RWPE1 (cell line): ENCODE data around the gene TSC2.
A peak's percentile ranks its signal among the peaks of the same experiment; 100 is the strongest.
"Not testable (repeated sequence)": the region's sequence is repeated elsewhere in the genome, so short reads cannot be mapped to it uniquely, and the experiment has no call there.

Experiments used
- CTCF ChIA-PET: fragments of 350-600 bp; sonication (Branson Sonifier 250); formaldehyde crosslinking; extraction: SDS; loops from one replicate; lab custom pipeline; 2021; lab: Yijun Ruan, JAX
- POLR2A ChIA-PET: fragments of 400-600 bp; formaldehyde crosslinking; extraction: SDS; loops from one replicate; lab custom pipeline; 2020; ENCODE audit warnings: antibody characterized with exemption; ENCODE audit not compliant: low non-redundant PET; lab: Yijun Ruan, JAX
- DNase-seq: peaks from one replicate; pipeline ENCODE4 v3.0.0; 2012; ENCODE audit warnings: low spot score
- H3K27ac ChIP-seq: fragments of 450-650 bp; 2 replicates; pipeline ENCODE4 v1.5.1; 2017
- TF ChIP-seq, protein P1 (sequence below): fragments of 450-650 bp; conservative IDR thresholded peaks from 2 replicates; pipeline ENCODE4 v1.5.1; 2017; ENCODE audit warnings: low read depth, mild to moderate bottlenecking

The TSC2 gene

DNA sequence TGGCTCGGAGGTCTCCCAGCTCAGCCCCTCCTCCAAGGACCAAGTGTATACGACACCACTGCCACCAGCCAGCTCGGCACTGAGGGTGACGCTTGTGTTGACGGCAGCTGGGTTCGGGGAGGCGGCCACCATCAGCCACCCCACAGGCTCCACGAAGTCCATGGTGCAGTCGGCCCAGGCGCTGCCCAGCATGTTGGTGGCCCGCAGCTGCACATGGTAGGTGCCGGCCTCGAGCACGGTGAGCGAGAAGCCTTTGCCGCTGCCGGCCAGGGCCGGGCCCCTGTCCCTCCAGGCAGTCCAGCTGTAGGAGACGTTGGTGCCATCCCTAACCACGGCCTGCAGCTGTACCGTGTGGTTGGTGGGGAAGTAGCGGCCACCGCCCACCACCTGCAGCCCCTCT lies 62.1 kb downstream of the TSC2 start:
- DNase-seq, H3K27ac ChIP-seq, POLR2A ChIA-PET, CTCF ChIA-PET: not testable (repeated sequence)

DNA sequence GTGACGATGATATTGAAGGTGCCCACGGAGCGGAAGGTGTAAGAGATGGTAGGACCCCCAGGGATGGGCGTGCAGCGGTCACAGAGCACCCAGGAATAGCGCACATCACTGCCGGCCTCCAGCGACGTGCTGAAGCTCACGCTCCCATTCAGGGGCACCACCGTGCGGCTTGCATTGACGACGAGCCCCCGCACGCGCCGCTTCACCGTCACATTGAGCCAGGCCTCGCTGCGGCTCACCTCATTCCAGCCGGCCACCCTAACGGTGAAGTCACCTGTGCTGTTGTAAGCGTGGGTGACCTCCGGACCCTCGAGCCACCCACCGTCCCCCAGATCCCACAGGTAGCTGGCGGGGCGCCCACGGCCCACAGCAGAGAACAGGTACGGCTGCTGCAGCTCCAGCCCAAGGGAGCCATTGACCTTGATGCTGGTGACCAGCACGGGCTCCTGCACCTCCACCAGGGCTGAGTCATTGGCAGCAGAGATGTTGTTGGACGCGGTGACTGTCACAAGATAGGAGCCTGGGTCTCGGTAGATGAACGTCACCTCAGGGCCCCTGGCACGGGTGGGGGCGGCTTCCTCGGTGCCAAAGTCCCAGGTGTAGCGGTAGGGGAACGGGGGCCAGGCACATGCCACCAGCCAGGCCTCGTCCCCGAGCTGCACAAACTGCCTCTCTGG lies 62.7 kb downstream of the TSC2 start:
- H3K27ac ChIP-seq, POLR2A ChIA-PET, CTCF ChIA-PET, DNase-seq: not testable (repeated sequence)

DNA sequence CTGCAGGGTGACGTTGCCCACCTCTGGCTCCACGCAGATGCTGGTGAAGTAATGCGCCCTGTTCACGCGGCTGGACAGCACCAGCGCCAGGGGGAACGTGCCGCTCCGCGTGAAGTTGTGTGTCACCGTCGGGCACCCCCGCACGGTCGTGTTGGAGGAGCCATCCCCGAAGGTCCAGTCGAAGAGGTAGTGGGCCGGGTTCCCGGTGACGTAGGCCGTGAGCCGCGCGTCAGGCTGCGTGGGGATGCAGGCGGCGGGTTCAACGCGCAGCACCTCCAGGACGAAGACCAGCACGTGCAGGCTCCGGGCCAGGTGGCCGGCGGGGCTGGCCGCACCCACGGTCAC lies 63.2 kb downstream of the TSC2 start:
- CTCF ChIA-PET, H3K27ac ChIP-seq, POLR2A ChIA-PET, DNase-seq: not testable (repeated sequence)

DNA sequence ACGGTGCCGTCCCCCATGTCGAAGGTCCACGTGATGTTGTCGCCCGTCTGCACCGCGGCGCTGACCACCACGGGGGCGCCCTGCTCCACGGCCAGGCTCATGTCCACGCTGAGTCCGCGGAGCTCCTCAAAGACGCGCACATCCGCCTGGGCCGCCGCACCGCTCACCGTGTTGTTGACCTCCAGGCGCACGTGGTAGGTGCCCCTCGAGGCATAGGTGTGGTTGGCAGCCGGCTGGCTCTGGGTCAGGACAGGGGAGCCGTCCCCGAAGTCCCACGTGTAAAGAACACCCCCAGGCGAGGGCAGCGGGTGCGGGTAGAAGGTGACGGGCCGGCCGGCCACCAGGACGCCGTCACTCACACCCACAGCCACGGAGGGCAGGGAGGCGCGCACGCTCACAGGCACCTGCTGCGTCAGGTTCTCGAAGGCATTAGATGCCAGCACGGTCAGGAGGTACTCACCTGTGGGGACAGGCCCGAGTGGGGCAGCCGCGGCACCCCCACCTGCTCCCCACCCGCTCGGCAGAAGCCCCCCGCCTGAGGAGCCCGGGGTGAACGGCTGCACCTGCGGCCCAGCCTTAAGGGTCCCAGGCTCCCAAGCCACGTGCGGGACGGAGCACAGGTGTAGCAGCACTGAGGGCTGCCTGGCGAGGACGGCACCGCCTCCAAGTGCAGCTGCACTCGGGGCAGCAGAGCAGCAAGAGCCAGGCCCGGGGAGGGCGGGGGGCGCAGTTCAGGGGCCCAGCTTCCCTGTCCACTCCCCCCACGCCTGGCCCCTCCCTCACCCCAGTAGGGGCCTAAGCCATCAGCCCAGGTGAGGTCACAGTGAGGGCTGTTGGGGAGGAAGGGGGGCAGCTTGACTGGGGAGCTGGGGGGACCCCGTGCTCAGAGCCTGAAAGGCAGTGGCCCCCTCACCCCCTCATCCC lies 63.9 kb downstream of the TSC2 start:
- CTCF ChIA-PET: interaction anchor here (0.6 kb wide), 1 partner anchor 29 kb away, joined by 3 read pairs; no protein-coding TSS in a partner anchor

DNA sequence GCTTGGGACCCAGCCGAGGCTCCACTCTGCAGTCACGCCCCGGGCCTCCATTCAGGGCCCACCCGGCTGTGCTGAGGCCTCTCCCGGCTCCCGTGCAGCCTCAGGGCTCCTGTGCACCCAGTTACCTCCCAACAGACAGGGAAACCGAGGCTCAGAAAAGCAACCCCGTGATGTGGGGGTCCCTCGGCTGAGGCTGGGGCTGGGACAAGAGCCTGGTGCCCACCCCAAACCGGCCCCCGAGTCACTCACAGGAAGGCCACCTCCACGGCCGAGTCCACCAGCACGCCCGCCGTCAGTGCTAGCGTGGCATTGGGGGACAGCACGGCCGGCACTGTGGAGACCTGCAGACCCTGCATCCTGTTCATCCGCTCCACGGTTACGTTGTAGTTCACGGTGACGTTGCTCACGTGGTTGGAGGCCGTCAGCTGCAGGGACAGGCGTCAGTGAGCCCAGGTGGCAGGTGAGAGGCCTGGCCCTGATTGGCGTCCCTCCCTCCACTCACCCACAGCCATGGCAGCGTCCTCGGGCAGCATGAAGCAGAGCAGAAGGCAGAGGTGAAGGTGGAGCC lies 64.8 kb downstream of the TSC2 start:
- H3K27ac ChIP-seq, CTCF ChIA-PET, POLR2A ChIA-PET, DNase-seq: not testable (repeated sequence)

More for the DNA sequence above, 63.9 kb downstream of the TSC2 start:
- H3K27ac ChIP-seq, DNase-seq, POLR2A ChIA-PET: not testable (repeated sequence)

DNA sequence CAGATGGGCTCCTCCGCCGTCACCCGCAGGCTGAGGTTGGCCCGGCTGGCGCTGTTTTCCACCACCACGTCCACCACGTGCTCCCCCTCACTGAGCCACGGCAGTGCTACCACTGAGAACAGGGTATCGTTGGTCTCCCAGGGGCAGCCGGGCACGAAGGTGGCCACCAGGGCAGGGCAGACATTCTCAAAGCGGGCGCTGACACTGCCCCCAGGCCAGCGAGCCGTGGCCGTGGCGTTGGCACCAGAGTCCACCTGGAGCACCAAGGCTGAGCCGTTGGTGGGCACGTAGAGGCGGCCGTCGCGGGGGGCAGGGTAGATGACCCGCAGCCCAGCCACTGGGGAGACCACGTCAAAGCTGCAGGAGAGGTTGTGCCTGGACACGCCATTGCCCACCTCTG lies 66.4 kb downstream of the TSC2 start:
- POLR2A ChIA-PET, DNase-seq, CTCF ChIA-PET, H3K27ac ChIP-seq: not testable (repeated sequence)

DNA sequence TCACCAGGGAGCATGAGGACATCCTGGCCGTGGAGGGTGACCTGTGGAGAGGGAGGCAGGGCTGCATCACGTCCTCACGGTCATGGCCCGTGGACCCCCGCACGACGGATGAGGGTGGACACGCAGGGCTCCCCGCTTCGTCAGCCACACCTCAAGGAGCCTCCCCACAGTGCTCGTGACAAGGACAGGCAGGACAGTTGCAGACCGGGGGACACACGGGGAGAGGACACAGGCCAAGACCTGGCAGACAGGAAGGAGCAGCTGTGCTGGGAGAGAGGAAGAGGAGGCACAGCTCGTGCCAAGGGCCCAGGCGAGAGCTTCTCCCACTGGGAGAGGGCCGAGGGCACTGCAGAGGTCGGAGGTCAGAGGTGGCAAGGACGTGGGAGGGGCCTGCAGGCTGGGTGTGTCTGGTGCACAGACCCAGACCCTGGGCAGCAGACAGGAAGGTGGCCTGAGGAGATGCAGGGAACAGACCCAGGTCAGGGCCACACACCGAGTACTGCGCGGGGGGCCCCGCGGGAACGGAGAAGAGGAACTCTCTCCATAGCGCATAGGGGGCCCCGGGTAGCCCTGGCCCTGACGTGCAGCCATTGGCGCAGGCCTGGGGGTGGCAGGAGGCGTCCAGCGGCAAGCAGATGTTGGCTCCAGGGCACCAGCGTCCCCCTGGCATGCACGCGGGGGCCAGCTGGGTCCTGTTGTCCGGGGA lies 67.3 kb downstream of the TSC2 start:
- H3K27ac ChIP-seq, DNase-seq, POLR2A ChIA-PET, CTCF ChIA-PET: not testable (repeated sequence)

DNA sequence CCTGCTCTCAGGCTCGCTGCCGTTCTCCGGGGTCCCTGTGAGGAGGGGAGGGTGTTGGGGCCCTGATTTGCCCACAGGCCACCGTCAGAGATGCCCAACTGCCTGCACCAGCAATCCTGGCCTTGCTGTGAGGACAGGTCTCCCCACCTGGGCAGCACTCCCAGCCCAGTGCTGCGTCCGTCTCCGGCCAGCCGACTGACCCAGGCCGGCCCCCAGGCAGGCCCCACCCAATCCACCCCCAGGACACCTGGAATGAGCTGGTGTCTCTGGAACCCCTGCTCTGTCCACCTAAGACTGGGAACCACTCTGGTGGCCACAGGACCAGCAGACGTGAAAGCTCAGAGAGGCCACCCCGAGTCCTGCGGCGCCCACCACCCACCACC lies 67.8 kb downstream of the TSC2 start:
- CTCF ChIA-PET: no interaction called here
- TF ChIP-seq, protein P1, sequence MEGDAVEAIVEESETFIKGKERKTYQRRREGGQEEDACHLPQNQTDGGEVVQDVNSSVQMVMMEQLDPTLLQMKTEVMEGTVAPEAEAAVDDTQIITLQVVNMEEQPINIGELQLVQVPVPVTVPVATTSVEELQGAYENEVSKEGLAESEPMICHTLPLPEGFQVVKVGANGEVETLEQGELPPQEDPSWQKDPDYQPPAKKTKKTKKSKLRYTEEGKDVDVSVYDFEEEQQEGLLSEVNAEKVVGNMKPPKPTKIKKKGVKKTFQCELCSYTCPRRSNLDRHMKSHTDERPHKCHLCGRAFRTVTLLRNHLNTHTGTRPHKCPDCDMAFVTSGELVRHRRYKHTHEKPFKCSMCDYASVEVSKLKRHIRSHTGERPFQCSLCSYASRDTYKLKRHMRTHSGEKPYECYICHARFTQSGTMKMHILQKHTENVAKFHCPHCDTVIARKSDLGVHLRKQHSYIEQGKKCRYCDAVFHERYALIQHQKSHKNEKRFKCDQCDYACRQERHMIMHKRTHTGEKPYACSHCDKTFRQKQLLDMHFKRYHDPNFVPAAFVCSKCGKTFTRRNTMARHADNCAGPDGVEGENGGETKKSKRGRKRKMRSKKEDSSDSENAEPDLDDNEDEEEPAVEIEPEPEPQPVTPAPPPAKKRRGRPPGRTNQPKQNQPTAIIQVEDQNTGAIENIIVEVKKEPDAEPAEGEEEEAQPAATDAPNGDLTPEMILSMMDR: no peak
- DNase-seq: no peak
- no peak overlapping the region for H3K27ac ChIP-seq
- POLR2A ChIA-PET: no interaction called here

DNA sequence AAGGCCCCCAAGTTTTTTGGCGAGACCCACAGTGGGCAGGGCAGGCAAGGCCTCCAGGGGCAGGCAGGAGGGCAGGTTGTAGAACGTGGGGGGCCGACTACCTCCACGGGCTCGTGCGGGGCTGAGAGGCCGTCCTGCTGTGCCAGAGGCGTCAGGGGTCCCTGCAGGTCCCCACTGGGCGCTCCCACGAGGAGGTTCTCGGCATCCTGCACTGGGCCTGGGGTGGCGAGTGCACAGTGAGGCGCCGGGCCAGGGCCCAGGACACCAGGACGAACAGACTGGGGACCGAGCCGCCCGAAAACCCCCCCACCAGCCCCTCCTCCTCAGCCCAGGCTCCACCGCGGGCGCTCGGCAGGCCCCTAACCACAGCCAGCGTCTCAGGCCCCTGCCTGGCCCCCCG lies 68.6 kb downstream of the TSC2 start:
- peak overlapping the region; percentile 61 for H3K27ac ChIP-seq
- DNase-seq, CTCF ChIA-PET, POLR2A ChIA-PET: not testable (repeated sequence)

DNA sequence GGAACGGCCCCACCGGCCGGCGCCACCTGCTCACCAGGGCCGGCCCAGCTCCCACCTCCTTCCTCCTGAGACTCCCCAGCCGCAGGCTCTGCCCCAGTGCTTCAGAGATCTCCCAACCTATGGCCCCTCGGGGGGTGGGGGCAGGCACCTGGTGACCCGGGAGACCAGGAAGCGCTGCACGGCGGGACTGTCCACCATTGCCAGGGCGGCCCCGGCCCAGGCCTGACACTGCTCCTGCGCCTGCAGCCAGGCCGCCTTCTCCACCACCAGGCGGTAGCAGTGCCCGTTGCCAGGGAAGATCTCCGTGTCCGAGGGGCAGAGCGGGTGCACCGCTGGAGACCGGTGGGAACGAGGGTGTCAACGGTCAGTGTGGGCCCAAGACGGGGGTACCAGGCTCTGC lies 69.6 kb downstream of the TSC2 start:
- DNase-seq, POLR2A ChIA-PET, CTCF ChIA-PET: not testable (repeated sequence)
- H3K27ac ChIP-seq: peak overlapping the region; percentile 61

DNA sequence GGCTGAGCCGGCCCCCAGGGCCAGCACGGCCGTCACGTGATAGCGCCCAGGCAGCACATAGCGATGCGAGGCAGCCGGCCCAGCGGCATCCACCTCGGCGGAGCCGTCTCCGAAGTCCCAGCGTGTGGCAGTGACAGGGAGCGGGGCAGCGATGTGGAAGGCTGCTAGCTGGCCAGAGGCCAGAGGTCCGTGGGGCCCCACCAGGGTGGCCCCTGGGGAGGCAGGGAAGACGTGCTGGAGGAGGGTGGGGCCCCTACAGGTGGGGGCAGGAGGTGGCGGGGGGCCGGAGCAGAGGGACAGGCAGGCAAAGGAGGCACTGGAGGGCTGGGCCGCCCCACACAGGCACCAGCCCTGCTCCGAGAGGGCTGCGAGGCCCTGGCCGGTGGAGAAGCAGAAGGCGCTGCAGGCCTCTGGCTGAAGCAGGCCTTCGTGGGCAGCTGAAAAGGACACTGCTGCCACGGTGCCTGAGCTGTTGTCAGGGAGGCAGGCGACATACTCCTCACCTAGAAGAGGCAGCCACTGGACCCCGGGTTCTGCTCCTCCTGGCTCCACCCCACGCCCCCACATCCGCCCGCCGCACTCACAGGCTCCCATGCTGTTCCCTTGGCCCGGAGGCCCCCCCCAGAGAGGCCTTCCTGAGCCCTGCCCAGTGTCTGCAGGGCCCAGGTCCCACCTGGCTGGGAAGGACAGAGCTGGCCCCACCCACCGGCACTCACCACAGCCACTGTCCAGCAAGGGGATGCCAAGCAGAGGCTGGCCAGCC lies 70.4 kb downstream of the TSC2 start:
- POLR2A ChIA-PET, H3K27ac ChIP-seq, CTCF ChIA-PET, DNase-seq: not testable (repeated sequence)
